Measurements from ENCODE around the gene ZNF205. TPM values are rescaled to one million over a fixed set of nuclear protein-coding genes. Genes with fewer than 3 reads are reported as not detected.
A peak's percentile ranks its signal among the peaks of the same experiment; 100 is the strongest.

The ZNF205 gene
- total and polyA plus RNA-seq, 9 of the 15 experiments (the other 6 are each of a cell fraction or from before 2014, with no cell fraction given), result 2.4 to 11.8 (median 5.1) TPM; not detected in 2

- TF ChIP-seq FOXP1 (CRISPR knock-in tag; IDR thresholded peaks at IDR 0.05) (no peak), KLF6 (CRISPR knock-in tag; IDR thresholded peaks at IDR 0.05; ENCODE audit: borderline replicate concordance) (0 out of 2 replicates have a peak, but pooled peaks have one; percentile 31), TCF7 (IDR thresholded peaks at IDR 0.05; ENCODE audit: borderline replicate concordance) (no peak; the same call in 1 of the 2 replicates), MGA (IDR thresholded peaks at IDR 0.05) (0 out of 2 replicates have a peak, but pooled peaks have one; percentile 40), MEIS2 (IDR thresholded peaks at IDR 0.05; ENCODE audit: partially characterized antibody) (no peak), HNRNPUL1 (IDR thresholded peaks at IDR 0.05; ENCODE audit: low read length) (no peak), NR2F6 (CRISPR knock-in tag; IDR thresholded peaks at IDR 0.05) (no peak), NELFE (IDR thresholded peaks at IDR 0.05; ENCODE audit: insufficient read depth, insufficient read length) (no peak), ZNF311 (CRISPR knock-in tag; IDR thresholded peaks at IDR 0.05) (0 out of 2 replicates have a peak, but pooled peaks have one; percentile 33), C11orf30 (IDR thresholded peaks at IDR 0.05; ENCODE audit: low read depth) (peak; percentile 64), GABPB2 (CRISPR knock-in tag; conservative IDR thresholded peaks at IDR 0.05) (no peak), ZNF384 (IDR thresholded peaks at IDR 0.05; ENCODE audit: low read depth, low read length) (no peak), RCOR1 (IDR thresholded peaks at IDR 0.05; ENCODE audit: borderline replicate concordance in 1 of 2, low read depth in 2 of 2, low read length in 2 of 2) (peak in 1 of 2 experiments; percentile 36; a peak in 1 of 4 replicates)
- TF ChIP-seq, protein P1, sequence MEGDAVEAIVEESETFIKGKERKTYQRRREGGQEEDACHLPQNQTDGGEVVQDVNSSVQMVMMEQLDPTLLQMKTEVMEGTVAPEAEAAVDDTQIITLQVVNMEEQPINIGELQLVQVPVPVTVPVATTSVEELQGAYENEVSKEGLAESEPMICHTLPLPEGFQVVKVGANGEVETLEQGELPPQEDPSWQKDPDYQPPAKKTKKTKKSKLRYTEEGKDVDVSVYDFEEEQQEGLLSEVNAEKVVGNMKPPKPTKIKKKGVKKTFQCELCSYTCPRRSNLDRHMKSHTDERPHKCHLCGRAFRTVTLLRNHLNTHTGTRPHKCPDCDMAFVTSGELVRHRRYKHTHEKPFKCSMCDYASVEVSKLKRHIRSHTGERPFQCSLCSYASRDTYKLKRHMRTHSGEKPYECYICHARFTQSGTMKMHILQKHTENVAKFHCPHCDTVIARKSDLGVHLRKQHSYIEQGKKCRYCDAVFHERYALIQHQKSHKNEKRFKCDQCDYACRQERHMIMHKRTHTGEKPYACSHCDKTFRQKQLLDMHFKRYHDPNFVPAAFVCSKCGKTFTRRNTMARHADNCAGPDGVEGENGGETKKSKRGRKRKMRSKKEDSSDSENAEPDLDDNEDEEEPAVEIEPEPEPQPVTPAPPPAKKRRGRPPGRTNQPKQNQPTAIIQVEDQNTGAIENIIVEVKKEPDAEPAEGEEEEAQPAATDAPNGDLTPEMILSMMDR (IDR thresholded peaks at IDR 0.05 in 2 of 3, conservative IDR thresholded peaks at IDR 0.05 in 1 of 3; ENCODE audit: insufficient read depth in 2 of 3, low read depth in 1 of 3, low read length in 3 of 3), result no peak
Observed at GRCh38 chr16:3106205-3106928, 6.0 kb upstream of the ZNF205 start (continued).
